Measurements from ENCODE around the gene C22orf15. TPM values are rescaled to one million over a fixed set of nuclear protein-coding genes. Genes with fewer than 3 reads are reported as not detected.

The C22orf15 gene
- total RNA-seq, 1 donor from 2014 or later: not detected

DNA sequence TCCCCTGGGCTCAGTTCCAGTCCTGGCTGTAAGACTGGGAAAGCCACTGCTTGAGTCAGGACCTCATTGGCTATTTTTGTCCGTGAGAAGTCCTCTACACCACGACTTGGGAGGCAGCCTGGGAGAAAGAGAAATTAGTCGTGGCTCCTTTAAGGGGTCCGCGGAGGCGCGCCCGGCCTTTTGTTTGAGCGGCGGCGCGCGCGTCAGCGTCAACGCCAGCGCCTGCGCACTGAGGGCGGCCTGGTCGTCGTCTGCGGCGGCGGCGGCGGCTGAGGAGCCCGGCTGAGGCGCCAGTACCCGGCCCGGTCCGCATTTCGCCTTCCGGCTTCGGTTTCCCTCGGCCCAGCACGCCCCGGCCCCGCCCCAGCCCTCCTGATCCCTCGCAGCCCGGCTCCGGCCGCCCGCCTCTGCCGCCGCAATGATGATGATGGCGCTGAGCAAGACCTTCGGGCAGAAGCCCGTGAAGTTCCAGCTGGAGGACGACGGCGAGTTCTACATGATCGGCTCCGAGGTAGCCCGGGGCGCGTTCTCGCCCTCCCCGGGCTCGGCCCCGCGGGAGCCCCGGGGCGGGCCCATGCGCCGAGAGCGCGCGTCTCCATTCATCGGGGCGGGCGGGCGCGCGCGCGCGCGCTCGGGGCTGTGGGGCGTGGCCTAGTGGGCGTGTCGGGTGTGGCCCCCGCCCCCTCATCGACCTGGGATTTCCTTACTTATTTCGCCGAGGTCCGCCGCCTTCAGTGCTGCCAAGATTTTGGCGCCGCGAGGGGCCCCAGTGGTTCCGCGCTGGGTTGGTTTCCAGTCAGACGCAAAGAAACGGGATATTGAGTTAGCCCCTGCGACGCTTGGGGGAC lies 24.2 kb downstream of the C22orf15 start, which contains the start of gene SMARCB1:
SMARCB1 (plus strand) TSS at position 215 of the 848 bp plus-strand sequence; CDS start at position 419, 204 bp downstream.
- peak; percentile 98 for DNase-seq (ENCODE audit: low read depth)

DNA sequence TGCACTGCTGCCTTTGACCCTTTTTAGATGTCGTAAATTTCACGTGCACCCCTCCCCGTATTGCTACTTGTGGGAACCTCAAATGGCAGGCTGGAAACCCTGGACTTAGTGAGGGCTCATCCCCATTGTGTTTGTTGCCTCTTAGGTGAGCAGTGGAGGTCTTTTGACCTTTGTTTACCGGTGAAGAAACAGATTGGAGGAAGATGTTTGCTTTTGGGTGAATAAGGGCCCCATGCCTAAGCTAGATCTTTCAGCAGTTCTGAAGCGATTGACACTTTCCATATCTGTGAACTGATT lies 24.8 kb downstream of the C22orf15 start:
- no peak for DNase-seq (ENCODE audit: low read depth)

DNA sequence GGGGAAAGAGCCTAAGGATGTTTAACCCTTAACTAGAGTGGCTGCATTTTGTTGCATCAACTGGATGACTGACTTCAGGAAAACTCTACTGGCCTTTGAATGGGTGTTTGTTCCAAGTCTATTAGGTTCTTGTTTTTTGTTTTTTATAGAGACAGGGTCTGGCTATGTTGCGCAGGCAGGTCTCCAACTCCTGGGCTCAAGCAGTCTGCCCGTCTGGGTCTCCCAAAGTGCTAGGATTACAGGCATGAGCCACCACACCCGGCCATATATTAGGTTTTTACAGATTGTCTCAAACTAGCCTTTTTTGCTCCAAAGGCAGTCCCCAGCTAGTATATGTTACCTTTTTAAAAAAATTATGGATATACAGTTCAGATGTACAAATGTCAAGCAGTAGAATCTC lies 25.1 kb downstream of the C22orf15 start:
- no peak for DNase-seq (ENCODE audit: low read depth)

DNA sequence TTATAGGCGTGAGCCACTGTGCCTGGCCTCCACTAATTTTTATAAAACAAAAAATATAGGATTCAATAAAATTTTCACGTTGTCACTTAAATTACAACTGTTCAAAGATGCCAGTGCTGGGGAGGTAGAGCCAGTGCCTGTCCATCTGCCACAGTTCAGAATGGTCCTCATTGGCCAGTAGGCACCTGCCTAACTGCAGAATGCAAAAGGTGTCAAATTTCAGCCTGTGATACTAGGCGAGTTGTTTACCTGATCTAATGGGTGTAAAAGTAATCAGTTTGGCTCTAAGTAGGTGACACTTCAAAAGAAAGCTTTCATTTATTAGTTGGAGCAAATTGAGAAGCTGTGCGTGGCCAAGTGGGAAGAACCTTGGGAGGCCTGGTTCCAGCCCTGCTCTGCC lies 26.3 kb downstream of the C22orf15 start:
- DNase-seq (ENCODE audit: low read depth): no peak

DNA sequence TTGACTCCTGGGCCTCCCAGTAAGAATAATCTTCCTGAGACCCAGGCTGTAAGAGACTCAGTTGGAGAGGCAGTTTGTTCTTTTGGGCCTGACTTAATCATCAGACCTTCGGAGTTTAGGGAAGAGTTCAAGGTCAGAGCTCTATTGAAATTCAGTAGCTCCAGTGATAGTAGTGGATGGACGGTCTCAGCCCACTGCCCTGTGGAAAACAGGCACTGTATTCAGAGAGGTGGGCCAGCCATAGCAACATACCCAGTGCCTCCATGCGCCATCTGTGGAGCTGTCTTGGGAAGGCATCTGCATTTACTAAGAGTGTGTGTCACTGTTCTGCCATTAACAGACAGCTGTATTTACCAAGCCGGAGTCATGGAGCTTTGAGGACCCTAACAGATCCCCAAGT lies 26.8 kb downstream of the C22orf15 start:
- DNase-seq (ENCODE audit: low read depth): peak; percentile 58

DNA sequence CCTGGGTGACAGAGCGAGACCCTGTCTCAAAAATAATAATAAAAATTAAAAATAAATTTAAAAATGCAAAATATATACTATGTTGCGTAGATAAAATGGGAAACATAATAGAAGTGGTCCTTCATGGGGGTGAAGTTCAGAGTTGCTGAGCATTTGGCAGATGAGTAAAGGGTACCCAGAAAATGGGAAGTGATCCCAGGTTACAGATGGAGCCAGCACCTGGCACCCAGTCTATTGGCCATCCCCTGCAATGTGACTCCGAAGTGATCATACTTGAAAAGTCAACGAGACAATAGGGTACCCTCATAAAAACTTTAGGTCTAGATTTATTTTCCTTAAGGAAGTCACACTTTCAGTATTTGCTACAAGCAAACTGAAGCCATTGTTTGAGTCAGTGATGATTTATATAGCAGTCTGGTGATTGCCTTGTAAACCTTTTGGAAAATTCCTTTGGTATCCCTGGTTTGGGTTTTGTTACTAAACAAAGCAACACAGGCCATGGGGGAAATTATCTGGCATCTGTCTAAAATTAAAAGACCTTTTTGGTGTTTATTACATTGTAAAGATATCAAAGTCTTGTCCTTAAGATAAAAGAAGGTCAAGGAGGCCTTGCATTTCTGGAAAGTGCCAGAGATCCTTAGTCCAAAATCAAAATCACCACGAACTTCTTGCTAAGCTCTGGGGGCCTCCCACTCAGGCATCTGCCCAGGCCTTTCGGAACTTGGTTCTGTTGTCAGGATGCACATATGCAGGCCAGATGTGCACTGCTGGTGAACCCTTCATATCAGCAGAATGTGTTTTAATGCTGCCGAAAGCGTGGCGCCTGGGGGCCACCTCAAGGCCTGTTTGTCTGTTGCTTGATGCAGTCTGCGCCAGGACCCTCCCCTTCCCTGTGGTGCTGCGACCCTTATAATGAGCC lies 28.3 kb downstream of the C22orf15 start:
- DNase-seq (ENCODE audit: low read depth): peak; percentile 40

DNA sequence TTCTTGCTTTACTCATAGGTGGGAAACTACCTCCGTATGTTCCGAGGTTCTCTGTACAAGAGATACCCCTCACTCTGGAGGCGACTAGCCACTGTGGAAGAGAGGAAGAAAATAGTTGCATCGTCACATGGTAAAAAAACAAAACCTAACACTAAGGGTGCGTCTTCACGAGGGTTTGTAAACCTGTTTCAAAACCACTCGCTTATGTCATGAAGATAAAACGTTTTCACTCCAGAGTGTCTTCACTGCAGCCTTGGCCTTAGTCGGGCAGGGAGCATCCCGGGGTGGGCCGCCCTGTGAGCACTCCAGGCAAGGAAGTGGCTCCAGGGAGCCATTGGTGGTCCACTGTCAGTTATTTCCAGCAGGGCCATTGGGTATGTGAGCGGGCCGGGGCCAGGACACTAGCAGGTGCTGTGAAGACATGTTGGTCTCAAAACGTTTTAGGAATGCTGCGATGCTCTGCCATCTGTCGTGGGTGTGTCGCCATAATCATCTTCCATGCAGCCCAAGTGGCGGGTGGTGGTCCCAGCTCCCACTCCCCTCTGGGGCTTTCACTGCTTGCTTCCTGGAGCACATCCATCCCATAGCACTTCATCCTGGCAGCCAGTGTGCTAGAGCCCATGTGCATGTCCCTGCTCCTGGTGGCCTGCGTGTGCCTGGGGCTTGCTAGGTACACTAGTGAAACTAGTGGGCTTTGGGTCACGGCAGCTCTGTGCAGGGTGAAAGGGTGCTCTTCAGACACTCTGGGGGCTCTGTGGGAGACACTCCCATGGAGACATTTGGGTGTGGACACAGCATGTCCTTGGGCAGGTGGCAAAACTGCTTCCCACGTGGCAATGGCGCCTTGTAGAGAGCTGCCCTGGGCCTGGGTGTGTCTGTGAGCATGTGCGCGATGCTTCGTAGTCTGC lies 29.2 kb downstream of the C22orf15 start:
- peak; percentile 66 for DNase-seq (ENCODE audit: low read depth)

DNA sequence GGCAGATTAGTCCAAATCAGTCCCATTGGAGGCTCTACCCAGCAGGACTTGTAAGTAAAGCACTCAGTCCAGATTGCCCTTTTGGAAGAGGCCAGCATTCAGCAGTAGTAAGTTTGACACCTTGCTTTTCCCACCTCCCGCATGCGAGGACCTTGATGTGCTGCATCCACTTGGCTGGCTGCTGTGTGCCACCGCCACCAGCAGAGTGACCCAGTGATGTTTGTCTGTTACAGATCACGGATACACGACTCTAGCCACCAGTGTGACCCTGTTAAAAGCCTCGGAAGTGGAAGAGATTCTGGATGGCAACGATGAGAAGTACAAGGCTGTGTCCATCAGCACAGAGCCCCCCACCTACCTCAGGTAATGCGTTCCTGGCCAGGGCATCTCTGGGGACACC lies 30.5 kb downstream of the C22orf15 start:
- no peak for DNase-seq (ENCODE audit: low read depth)

DNA sequence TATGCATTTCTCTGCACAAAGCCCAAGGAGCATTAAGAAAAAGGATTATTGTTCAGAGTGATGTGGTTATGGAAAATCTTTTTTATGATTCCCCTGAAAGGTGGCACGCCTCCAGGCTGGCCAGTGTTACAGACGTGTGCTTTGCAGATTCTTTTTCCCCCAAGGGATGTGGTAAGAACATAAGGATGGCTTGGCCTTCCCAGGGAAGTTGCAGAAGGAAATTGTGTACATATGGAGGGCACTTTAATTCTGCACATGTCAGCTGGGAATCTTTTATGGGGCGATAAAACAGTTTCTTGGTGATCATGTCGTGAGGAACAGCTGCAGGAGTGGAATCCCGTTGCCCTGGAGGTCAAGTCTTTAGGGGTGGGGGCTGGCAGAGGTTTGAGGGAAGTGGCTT lies 33.7 kb downstream of the C22orf15 start:
- peak; percentile 43 for DNase-seq (ENCODE audit: low read depth)

DNA sequence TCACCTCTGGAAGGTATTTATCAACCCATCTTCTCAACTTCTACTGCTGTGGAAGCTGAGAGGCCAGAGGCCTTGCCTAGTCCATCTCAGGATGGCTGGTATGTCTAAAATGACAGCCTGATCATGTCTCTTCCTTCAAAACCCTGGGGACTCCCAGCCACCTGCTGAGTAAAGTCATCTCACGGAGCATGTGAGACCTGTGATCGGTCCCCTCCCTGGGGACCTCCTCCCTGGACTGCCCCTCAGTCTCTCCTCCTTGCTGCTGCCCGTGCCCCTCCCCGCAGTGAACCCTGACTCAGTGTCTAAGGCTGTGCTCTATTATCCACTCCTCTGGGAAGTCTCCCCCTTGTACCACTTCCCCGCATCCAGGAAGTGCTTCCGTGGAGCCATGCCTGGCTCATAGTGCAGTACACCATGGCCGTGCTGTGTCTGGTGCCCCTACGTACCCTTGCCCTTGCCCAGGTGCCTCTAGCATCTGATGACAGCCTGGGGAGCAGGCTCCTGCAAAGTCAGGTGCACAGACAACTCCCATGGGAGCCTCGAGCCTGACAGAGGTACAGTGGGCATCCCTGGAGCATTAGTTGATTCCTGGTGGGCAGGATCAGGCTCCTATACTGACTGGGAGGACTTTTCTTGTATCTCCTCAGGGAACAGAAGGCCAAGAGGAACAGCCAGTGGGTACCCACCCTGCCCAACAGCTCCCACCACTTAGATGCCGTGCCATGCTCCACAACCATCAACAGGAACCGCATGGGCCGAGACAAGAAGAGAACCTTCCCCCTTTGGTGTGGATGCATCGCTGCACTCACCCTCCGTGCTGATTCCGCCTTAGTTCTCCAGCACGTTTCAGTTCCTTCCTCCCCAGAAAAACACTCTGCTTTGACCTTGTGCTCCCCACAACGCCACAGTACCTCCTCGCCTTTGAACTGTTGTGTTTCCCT lies 37.8 kb downstream of the C22orf15 start:
- no peak for DNase-seq (ENCODE audit: low read depth)

DNA sequence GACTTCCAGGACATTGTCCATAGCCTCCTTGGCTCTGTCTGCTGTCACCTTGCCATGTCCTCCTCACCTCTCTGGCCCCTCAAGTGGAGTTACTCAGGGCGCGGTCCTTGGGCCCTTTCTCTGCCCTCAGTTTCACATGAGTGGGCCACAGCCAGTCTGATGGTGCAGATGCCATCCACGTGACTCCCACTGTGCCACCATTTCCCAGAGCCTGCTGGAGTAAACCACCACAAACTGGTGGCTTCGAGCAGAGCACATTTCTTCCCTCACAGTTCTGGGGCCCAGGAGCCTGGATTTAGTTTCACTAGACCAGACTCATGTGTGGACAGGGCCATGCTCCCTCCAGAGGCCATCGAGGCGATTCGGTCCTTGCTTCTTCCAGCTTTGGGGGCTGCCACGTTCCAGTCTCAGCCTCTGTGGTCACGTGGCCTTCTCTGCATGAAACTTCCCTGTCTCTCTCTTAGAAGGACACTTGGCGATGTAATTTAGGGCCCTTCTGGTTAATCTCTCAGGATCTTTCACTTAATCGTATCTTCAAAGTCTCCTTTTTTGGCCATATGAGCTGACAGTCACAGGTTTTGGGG lies 38.5 kb downstream of the C22orf15 start:
- DNase-seq (ENCODE audit: low read depth): no peak

DNA sequence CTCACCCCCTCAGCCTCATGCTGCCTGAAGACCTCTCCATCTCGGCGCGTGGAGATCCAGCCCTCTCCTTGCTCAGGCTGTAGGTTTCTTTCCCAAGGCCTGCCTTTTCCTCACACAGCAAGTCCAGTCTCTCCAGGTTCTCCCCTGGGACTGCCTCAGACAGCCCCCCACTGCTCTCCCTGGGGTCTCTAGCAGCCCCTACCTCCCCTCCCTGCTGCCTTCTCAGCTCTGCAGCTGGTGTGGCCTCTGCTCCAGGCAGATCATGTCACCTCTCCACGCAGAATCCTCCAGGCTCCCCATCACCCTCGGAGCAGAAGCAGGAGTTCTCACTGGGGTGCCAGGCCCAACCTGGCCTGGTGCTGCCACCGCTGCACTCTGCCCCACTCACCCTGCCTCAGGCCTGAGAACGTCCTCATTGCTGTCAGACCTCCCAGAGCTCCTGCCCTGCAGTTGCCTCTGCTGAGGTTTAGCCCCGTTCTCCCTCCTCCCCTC lies 39.1 kb downstream of the C22orf15 start:
- DNase-seq (ENCODE audit: low read depth): no peak

DNA sequence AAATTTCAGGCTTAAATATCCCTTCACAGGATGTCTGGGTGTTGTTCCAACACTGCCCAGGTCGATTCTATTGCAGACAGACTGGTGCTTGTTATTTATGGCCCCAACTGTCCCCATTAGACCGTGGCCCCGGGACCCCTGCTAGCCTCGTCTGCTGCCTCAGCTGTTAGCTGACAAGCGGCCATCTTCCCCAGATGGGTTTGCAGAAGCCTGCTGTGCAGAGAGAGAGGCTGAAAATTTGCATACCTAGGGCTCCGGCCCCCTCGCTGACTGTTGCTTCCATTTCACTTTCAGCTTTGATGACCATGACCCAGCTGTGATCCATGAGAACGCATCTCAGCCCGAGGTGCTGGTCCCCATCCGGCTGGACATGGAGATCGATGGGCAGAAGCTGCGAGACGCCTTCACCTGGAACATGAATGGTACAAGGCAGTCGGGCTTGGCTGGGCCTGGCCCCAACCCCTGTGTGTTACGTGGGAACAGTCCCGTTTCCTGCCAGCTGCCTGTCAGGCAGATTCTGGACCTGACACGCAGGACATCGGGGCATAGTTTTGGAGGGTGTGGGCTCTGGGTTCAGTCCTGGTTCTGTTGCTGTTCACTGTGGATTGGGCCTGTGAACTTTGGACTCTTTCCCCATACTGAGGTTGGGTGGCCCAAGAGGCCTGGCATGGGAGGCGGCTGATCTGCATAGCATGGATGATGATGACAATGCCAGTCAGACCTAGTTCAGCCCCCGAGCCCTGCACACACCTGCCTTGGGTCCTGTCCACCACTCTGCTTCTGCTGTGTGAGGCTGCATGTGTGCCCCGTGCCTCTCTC lies 40.4 kb downstream of the C22orf15 start:
- DNase-seq (ENCODE audit: low read depth): no peak

DNA sequence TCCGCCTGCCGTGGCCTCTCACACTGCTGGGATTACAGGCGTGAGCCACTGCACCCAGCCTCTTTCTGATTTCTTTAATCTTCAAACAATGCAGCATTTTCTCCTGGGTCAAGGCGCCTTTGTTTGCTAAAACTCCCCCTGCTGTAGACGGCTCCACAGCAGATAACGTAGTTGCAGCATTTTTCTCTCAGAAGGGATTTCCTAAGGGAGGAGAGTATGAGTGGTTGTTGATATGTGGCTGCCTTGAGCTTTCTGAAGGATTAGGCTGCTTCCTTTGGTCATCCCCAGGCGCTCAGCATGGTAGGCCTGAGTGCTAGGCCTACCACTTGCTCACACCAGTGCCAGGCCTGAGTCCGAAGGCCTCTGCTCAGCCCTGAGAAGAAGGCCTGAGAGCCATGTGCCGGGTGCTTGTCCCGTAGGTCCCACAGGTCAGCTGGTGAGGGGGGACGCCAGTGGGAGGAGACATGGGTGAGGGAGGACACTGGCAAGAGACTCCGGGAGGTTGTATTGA lies 42.0 kb downstream of the C22orf15 start:
- DNase-seq (ENCODE audit: low read depth): no peak

DNA sequence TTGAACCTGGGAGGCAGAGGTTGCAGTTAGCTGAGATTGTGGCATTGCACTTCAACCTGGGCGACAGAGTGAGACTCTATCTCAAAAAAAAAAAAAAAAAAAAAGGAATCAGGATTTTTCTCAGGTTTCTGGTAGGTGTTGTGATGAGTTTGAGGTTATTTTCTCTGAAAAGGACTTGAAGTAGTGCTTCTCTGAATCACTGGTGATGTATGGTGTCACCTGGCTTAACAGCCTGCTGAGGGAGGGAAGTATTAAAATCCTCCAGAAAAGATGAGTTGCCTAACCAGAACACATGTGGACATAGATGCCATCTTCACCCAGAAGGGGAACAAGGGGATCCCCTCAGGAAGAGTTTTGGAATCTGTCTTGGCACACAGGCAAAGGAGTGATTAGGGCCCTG lies 44.0 kb downstream of the C22orf15 start:
- no peak for DNase-seq (ENCODE audit: low read depth)

DNA sequence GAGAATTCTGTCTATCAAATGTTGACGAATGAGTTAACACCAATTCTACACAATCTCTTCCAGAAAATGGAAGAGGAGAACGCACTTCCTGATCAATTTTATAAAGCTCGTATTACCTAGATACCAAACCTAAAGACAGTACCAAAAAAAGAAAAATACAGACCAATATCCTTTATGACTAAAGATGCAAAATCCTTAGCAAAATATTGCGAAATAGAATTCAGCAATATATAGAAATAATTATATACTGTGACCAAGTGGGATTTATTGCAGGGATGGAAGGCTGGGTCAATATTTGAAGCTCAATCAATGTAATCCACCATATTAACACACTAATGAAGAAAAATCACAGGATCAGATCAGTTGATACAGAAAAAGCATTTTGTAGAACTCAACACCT lies 49.6 kb downstream of the C22orf15 start:
- no peak for DNase-seq (ENCODE audit: low read depth)

Measured in myocyte (in vitro differentiated cells).